HEK293T (cell line): Measurements from ENCODE around the gene SOX6.
A peak's percentile ranks its signal among the peaks of the same experiment; 100 is the strongest.

ENCODE experiments used
- CTCF ChIA-PET: fragments of 350-600 bp; formaldehyde crosslinking; extraction: SDS; loops from one replicate; lab custom pipeline; 2021; ENCODE audit warnings: antibody characterized with exemption, inconsistent platforms; lab: Yijun Ruan, JAX
- POLR2A ChIA-PET: fragments of 350-600 bp; formaldehyde crosslinking; extraction: SDS; loops from one replicate; lab custom pipeline; 2020; ENCODE audit warnings: antibody characterized with exemption, inconsistent platforms; lab: Yijun Ruan, JAX
- DNase-seq: peaks from one replicate; pipeline ENCODE4 v3.0.0; 2012; ENCODE audit warnings: mixed read lengths; ENCODE audit errors: extremely low spot score
- ARNT ChIP-seq: fragments of 450-650 bp; IDR thresholded peaks from 2 replicates; pipeline ENCODE4 v1.6.1; 2017; ENCODE audit warnings: mild to moderate bottlenecking
- BHLHE40 ChIP-seq: fragments of 450-650 bp; IDR thresholded peaks from 2 replicates; pipeline ENCODE4 v1.6.1; 2016; ENCODE audit warnings: mild to moderate bottlenecking, moderate library complexity, borderline replicate concordance
- CTBP1 ChIP-seq: fragments of 450-650 bp; IDR thresholded peaks from 2 replicates; pipeline ENCODE4 v1.6.1; 2016; ENCODE audit warnings: borderline replicate concordance
- ELF4 ChIP-seq: fragments of 450-650 bp; IDR thresholded peaks from 2 replicates; pipeline ENCODE4 v1.6.1; 2017; ENCODE audit warnings: antibody characterized with exemption
- FOXA1 ChIP-seq: fragments of 450-650 bp; IDR thresholded peaks from 2 replicates; pipeline ENCODE4 v1.6.1; 2016; ENCODE audit warnings: mild to moderate bottlenecking
- FOXK2 ChIP-seq: fragments of 450-650 bp; IDR thresholded peaks from 2 replicates; pipeline ENCODE4 v1.6.1; 2016; ENCODE audit warnings: mild to moderate bottlenecking
- FOXM1 ChIP-seq: fragments of 450-650 bp; IDR thresholded peaks from 2 replicates; pipeline ENCODE4 v1.6.1; 2017; ENCODE audit warnings: mild to moderate bottlenecking, borderline replicate concordance
- HDGF ChIP-seq: fragments of 450-650 bp; IDR thresholded peaks from 2 replicates; pipeline ENCODE4 v1.6.1; 2017; ENCODE audit warnings: antibody characterized with exemption, borderline replicate concordance
- L3MBTL2 ChIP-seq: fragments of 450-650 bp; conservative IDR thresholded peaks from 2 replicates; pipeline ENCODE4 v1.6.1; 2016; ENCODE audit warnings: mild to moderate bottlenecking
- LEF1 ChIP-seq: fragments of 450-650 bp; IDR thresholded peaks from 2 replicates; pipeline ENCODE4 v1.6.1; 2017; ENCODE audit warnings: mild to moderate bottlenecking, borderline replicate concordance
- NFRKB ChIP-seq: fragments of 450-650 bp; IDR thresholded peaks from 2 replicates; pipeline ENCODE4 v1.6.1; 2016; ENCODE audit warnings: mild to moderate bottlenecking, moderate library complexity
- PKNOX1 ChIP-seq: fragments of 450-650 bp; IDR thresholded peaks from 2 replicates; pipeline ENCODE4 v1.6.1; 2016
- SP1 ChIP-seq: fragments of 450-650 bp; IDR thresholded peaks from 2 replicates; pipeline ENCODE4 v1.6.1; 2017
- SUZ12 ChIP-seq: fragments of 450-650 bp; IDR thresholded peaks from 2 replicates; pipeline ENCODE4 v1.6.1; 2016; ENCODE audit warnings: mild to moderate bottlenecking
- TARDBP ChIP-seq: fragments of 450-650 bp; IDR thresholded peaks from 2 replicates; pipeline ENCODE4 v1.6.1; 2016
- ZNF384 ChIP-seq: fragments of 450-650 bp; IDR thresholded peaks from 2 replicates; pipeline ENCODE4 v1.6.1; 2016

The SOX6 gene

DNA sequence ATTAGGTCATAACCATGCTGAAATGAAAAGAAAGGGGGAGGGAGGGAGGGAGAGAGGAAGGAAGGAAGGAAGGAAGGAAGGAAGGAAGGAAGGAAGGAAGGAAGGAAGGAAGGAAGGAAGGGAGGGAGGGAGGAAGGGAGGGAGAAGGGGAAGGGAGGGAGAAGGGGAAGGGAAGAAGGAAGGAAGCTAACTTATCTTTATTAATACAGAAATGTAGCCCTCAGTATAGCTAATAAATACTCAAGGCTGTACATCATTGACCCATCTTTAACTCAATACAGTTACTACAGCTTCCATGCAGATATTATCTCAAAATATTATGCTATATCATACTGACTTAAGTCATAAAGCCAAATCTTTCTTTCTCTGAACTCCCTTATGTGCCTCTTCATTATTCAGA is 17.4 kb upstream of the SOX6 start:
- POLR2A ChIA-PET, result no interaction called here
- CTCF ChIA-PET, result no interaction called here
- TF ChIP-seq SP1 (no peak), TARDBP (no peak), FOXA1 (no peak), L3MBTL2 (no peak), FOXM1 (no peak), HDGF (no peak), ELF4 (no peak), PKNOX1 (no peak), BHLHE40 (no peak), NFRKB (no peak), SUZ12 (no peak), CTBP1 (no peak), ARNT (no peak), ZNF384 (no peak), LEF1 (no peak), FOXK2 (no peak)
- no peak for DNase-seq

DNA sequence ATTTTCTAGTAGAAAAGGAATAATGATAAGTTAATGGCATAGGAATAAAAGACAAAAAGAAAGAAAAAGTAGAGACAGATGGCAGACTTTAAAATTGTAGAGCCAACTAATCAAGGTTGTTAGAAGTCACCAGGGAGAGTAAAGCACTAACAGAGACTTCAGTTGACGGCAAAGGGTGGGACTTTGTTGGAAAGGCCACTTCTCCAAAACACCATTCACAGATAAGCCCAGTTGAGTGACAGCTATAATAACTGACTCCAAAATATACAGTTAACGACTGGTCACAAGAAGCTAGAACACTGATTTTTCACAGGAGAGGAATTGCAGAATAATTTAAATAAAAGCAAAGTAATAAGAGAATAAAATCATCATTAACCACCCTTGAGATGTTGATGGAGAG is 16.0 kb upstream of the SOX6 start:
- DNase-seq, result no peak
- CTCF ChIA-PET, result no interaction called here
- POLR2A ChIA-PET, result no interaction called here
- TF ChIP-seq PKNOX1 (0 out of 2 replicates have a peak, but pooled peaks have one; percentile 28), L3MBTL2 (no peak)

GRCh38 chr11:16367252-16367651 is 10.9 kb upstream of the SOX6 start:
- POLR2A ChIA-PET, result no interaction called here
- TF ChIP-seq ARNT (no peak), LEF1 (no peak), BHLHE40 (no peak), SP1 (no peak), FOXA1 (no peak), CTBP1 (no peak), FOXM1 (no peak), ELF4 (no peak), PKNOX1 (no peak), HDGF (no peak), TARDBP (no peak), FOXK2 (no peak), NFRKB (no peak), ZNF384 (no peak)
- DNase-seq, result no peak
- CTCF ChIA-PET, result no interaction called here

DNA sequence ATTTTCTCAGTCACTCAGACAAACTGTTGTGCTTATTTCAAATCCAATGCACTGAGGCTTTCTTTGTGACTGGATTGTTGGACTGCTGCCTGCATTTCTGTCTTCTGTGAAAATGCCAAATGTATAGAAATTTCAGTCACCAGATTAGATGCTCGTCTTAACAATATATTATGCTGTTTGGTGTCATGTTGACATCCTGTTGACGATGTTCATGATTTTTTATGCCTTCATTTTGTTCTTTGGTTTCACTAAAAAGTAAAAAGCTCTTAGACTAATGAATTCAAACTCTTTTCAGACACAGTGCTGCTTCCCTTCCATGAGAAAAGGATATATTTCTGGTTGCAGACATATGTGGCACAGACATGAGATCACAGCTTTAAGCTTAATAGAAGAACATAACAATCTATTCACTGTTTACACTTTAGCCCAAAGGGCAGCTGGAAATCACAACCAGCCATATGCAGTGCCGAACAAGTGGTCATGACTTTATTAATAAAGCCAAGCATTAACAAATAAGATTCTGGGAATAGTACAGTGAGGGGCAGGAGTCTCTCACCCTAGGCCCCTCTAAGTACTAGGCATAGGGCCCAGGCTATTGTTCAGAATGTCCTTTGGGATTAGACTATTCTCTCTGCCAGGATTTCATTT is 9.4 kb upstream of the SOX6 start:
- ChIA-PET CTCF (no interaction called here), POLR2A (no interaction called here)
- no peak for DNase-seq
- TF ChIP-seq BHLHE40, result no peak
- TF ChIP-seq LEF1, result no peak
- TF ChIP-seq PKNOX1, result no peak
- no peak for TF ChIP-seq TARDBP
- no peak for TF ChIP-seq SP1
- TF ChIP-seq ARNT, result no peak
- TF ChIP-seq HDGF, result no peak
- TF ChIP-seq ELF4, result no peak
- TF ChIP-seq L3MBTL2, result no peak
- no peak for TF ChIP-seq NFRKB

DNA sequence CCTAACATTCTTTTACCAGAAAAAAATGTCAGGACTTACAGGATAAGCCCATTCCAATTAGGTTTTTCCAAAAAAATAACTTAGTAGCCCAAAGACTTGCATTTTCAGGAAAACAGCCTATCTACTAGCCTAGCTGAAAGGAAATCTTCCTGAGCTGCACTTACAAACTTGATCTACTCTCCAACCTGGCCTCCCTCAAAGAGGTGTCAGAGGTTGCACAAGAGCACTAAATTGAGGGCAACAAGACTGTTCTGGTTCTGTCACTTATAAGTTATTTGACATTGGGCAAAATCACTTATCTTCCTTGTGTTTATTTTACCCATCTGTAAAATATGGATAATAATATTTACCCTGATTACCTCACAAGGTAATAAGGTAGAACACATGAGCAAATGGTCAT is 7.9 kb upstream of the SOX6 start:
- CTCF ChIA-PET, result no interaction called here
- POLR2A ChIA-PET, result no interaction called here
- no peak for DNase-seq
- TF ChIP-seq LEF1, result no peak
- TF ChIP-seq NFRKB, result no peak

GRCh38 chr11:16363706-16364105 is 7.4 kb upstream of the SOX6 start:
- POLR2A ChIA-PET, result no interaction called here
- no peak for TF ChIP-seq L3MBTL2
- no peak for TF ChIP-seq ZNF384
- no peak for TF ChIP-seq CTBP1
- TF ChIP-seq ELF4, result no peak

More at GRCh38 chr11:16363706-16364105, 7.4 kb upstream of the SOX6 start:
- CTCF ChIA-PET, result no interaction called here
- no peak for DNase-seq
